Gastrocnemius medialis (tissue), 4 donors: Measurements from ENCODE around the gene RGS5. TPM values are rescaled to one million over a fixed set of nuclear protein-coding genes. Genes with fewer than 3 reads are reported as not detected.

Experiments
- ATAC-seq, 2 donors: fragments of 150-250 bp; one replicate each; pipeline ENCODE4 v1.9.1; 2016
- DNase-seq, 2 donors: peaks; one replicate each; pipeline ENCODE4 v3.0.0-alpha.2; 2019
- H3K27ac ChIP-seq, 4 donors: fragments of 200-600 bp; sonication (generic); 1 replicate in 1 of 4; 2 replicates in 3 of 4; pipeline ENCODE4 v1.5.1; 2016 to 2018; ENCODE audit warnings: mild to moderate bottlenecking in 2 of 4, moderate library complexity in 1 of 4
- H3K27me3 ChIP-seq, 3 donors: fragments of 200-600 bp; sonication (generic) in 2 of 3; 1 replicate in 1 of 3; 2 replicates in 2 of 3; pipeline versions ENCODE4 v1.5.1 to v1.6.0; 2016 to 2019; ENCODE audit warnings: mild to moderate bottlenecking in 1 of 3, moderate library complexity in 1 of 3
- H3K36me3 ChIP-seq, 2 donors: fragments of 200-600 bp; sonication (generic) in 1 of 2; one replicate each; pipeline ENCODE4 v1.5.1; 2017 to 2018
- H3K4me1 ChIP-seq, 2 donors: fragments of 200-600 bp; sonication (generic) in 1 of 2; one replicate each; pipeline ENCODE4 v1.5.1; 2016 to 2017; ENCODE audit warnings: mild to moderate bottlenecking in 2 of 2
- H3K4me3 ChIP-seq, 4 donors: fragments of 200-600 bp; sonication (generic) in 3 of 4; 1 replicate in 1 of 4; 2 replicates in 3 of 4; pipeline ENCODE4 v1.5.1; 2016 to 2019; ENCODE audit warnings: mild to moderate bottlenecking in 2 of 4
- H3K9me3 ChIP-seq, 3 donors: fragments of 200-600 bp; sonication (generic) in 2 of 3; 1 replicate in 1 of 3; 2 replicates in 2 of 3; pipeline ENCODE4 v1.5.1; 2016 to 2019
- CTCF ChIP-seq, 5 experiments: fragments of 450-650 bp in 3 of 5; fragments of 200-600 bp in 2 of 5; sonication (generic) in 2 of 5; IDR thresholded peaks in 4 of 5; conservative IDR thresholded peaks in 1 of 5; 1 replicate in 4 of 5; 2 replicates in 1 of 5; pipeline ENCODE4 v1.5.1; 2016 to 2019; ENCODE audit warnings: antibody characterized with exemption in 5 of 5, mild to moderate bottlenecking in 3 of 5, moderate library complexity in 3 of 5
- POLR2A ChIP-seq, 2 donors: fragments of 450-650 bp; IDR thresholded peaks; one replicate each; pipeline ENCODE4 v1.6.1; 2017; ENCODE audit warnings: antibody characterized with exemption in 2 of 2, mild to moderate bottlenecking in 2 of 2, moderate library complexity in 2 of 2
- in situ Hi-C, 4 donors: fragments of 200-750 bp; cut with MboI; loops; one replicate each; pipeline versions ENCODE4 v1.15.0 to v1.8.0; 2017; ENCODE audit warnings: low sequenced_read_pairs in 4 of 4
- intact Hi-C: fragments of 100-400 bp; cut with DNase I; formaldehyde crosslinking; loops from one replicate; pipeline ENCODE4 v1.15.1; 2023; ENCODE audit warnings: low total_unique reads
- total RNA-seq, 4 donors: library from RNA; depleted of rRNA; stranded (reverse); fragments of >200 nt; gene quantifications; one replicate each; pipeline versions ENCODE4 v1.1.0 to v1.2.3, GENCODE V29; 2016

The RGS5 gene
- total RNA-seq, 4 donors from 2014 or later, result 71.2 to 195 (median 158) TPM

GRCh38 chr1:163119707-163120106 is 83.0 kb downstream of the RGS5 start:
- ATAC-seq (no peak), DNase-seq (no peak)
- in situ Hi-C loops, result no loop called here
- no peak for TF ChIP-seq POLR2A (IDR thresholded peaks at IDR 0.05)
- no peaks in the 10 kb centered on the region for H3K36me3 ChIP-seq
- no peaks in the 10 kb centered on the region for H3K9me3 ChIP-seq
- intact Hi-C loops, result no loop called here
- H3K4me1 ChIP-seq, result no peaks in the 10 kb centered on the region
- no peak overlapping the region for H3K27ac ChIP-seq
- no peak overlapping the region for H3K4me3 ChIP-seq
- H3K27me3 ChIP-seq, result no peaks in the 10 kb centered on the region

- DNase-seq (no peak), ATAC-seq (no peak)
- in situ Hi-C loops, result no loop called here
These were observed 86.8 kb downstream of the RGS5 start for GRCh38 chr1:163115887-163116286.

GRCh38 chr1:163107655-163108054 is 95.1 kb downstream of the RGS5 start:
- intact Hi-C loops, result no loop called here
- no peak for ATAC-seq
- no peaks in the 10 kb centered on the region for H3K27me3 ChIP-seq
- H3K27ac ChIP-seq, result no peak overlapping the region
- no peaks in the 10 kb centered on the region for H3K36me3 ChIP-seq
- no peak overlapping the region for H3K4me3 ChIP-seq
- no peaks in the 10 kb centered on the region for H3K4me1 ChIP-seq
- in situ Hi-C loops, result no loop called here
- no peaks in the 10 kb centered on the region for H3K9me3 ChIP-seq
- DNase-seq, result no peak
- no peak for TF ChIP-seq CTCF (IDR thresholded peaks at IDR 0.05 in 4 of 5, conservative IDR thresholded peaks at IDR 0.05 in 1 of 5)
- TF ChIP-seq POLR2A (IDR thresholded peaks at IDR 0.05), result no peak

More at GRCh38 chr1:163115887-163116286, 86.8 kb downstream of the RGS5 start:
- TF ChIP-seq CTCF (IDR thresholded peaks at IDR 0.05 in 4 of 5, conservative IDR thresholded peaks at IDR 0.05 in 1 of 5) (no peak), POLR2A (IDR thresholded peaks at IDR 0.05) (no peak)
- Histone ChIP-seq H3K27ac (no peak overlapping the region), H3K9me3 (no peaks in the 10 kb centered on the region), H3K27me3 (no peaks in the 10 kb centered on the region), H3K36me3 (no peaks in the 10 kb centered on the region), H3K4me3 (no peak overlapping the region), H3K4me1 (no peaks in the 10 kb centered on the region)
- intact Hi-C loops, result no loop called here

GRCh38 chr1:163106364-163106987 is 96.2 kb downstream of the RGS5 start:
- TF ChIP-seq POLR2A (IDR thresholded peaks at IDR 0.05) (no peak), CTCF (IDR thresholded peaks at IDR 0.05 in 4 of 5, conservative IDR thresholded peaks at IDR 0.05 in 1 of 5) (no peak)
- Histone ChIP-seq H3K36me3 (no peaks in the 10 kb centered on the region), H3K4me3 (no peak overlapping the region), H3K27me3 (no peaks in the 10 kb centered on the region), H3K9me3 (no peaks in the 10 kb centered on the region), H3K27ac (no peak overlapping the region), H3K4me1 (no peaks in the 10 kb centered on the region)
- intact Hi-C loops, result no loop called here
- ATAC-seq, result no peak
- in situ Hi-C loops, result no loop called here
- no peak for DNase-seq

- H3K27ac ChIP-seq, result no peak overlapping the region
- intact Hi-C loops, result no loop called here
These were observed 98.2 kb downstream of the RGS5 start for GRCh38 chr1:163104385-163105099.

More at GRCh38 chr1:163104385-163105099, 98.2 kb downstream of the RGS5 start:
- in situ Hi-C loops, result no loop called here
- H3K36me3 ChIP-seq, result no peaks in the 10 kb centered on the region
- H3K27me3 ChIP-seq, result no peaks in the 10 kb centered on the region
- ATAC-seq (no peak), DNase-seq (no peak)
- H3K4me3 ChIP-seq, result no peak overlapping the region
- TF ChIP-seq POLR2A (IDR thresholded peaks at IDR 0.05) (no peak), CTCF (IDR thresholded peaks at IDR 0.05 in 4 of 5, conservative IDR thresholded peaks at IDR 0.05 in 1 of 5) (no peak)
- H3K4me1 ChIP-seq, result no peaks in the 10 kb centered on the region
- no peaks in the 10 kb centered on the region for H3K9me3 ChIP-seq
